Renal cortical epithelial cell (primary cell): ENCODE results near the gene THRAP3. TPM values are rescaled to one million over a fixed set of nuclear protein-coding genes. Genes with fewer than 3 reads are reported as not detected.
A peak's percentile ranks its signal among the peaks of the same experiment; 100 is the strongest.
"Not testable (repeated sequence)": the region's sequence is repeated elsewhere in the genome, so short reads cannot be mapped to it uniquely, and the experiment has no call there.

Experiments used
- DNase-seq: peaks from one replicate; pipeline ENCODE4 v3.0.0-alpha.2; 2011; ENCODE audit warnings: low read depth
- total RNA-seq: library from RNA; depleted of rRNA; stranded (reverse); fragments of >200 nt; gene quantifications from 2 replicates; pipeline ENCODE4 v1.2.3, GENCODE V29; 2014

THRAP3 gene
- total RNA-seq, 1 donor from 2014 or later = 130 TPM

DNA sequence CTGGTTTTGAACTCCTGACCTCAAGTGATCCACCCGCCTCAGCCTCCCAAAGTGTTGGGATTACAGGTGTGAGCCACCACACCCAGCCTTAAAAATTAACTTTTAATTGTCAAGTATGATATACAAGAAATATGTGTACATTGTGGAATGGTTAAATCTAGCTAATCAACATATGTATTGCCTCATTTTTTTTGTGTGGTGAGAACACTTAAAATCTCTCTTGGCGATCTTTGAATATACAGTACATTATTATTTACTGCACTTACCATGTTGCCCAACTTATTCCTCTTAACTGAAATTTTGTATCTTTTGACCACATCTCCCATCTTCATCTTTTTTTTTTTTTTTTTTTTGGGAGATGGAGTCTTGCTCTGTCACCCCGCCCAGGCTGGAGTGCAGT lies 23.3 kb downstream of the THRAP3 start:
- DNase-seq = no peak

DNA sequence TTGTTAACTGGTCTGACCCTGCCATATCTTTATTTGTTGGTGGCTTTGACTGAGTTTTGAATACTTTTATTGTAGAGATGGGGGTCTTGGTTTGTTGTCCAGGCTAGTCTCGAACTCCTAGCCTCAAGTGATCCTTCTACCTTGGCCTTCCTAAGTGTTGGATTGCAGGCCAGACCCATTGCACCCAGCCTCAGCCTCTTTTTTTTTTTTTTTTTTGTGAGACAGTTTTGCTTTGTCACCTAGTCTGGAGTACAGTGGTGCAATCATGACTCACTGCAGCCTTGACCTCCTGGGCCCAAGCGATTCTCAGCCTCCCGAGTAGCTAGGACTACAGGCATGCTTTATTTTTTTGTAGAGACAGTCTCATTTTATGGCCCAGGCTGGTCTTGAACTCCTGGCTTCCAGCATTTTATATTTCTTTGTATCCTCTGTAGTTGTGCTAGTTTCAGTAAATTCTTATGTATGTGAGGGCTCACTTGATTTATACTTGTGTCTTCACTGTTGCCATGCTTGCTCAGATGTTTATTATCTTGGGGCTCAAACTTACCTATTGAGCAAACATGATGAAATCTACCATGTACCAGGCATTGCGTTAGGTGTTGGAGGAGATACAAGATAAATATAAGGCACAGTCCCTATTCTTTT lies 24.1 kb downstream of the THRAP3 start:
- DNase-seq = peak; percentile 93

DNA sequence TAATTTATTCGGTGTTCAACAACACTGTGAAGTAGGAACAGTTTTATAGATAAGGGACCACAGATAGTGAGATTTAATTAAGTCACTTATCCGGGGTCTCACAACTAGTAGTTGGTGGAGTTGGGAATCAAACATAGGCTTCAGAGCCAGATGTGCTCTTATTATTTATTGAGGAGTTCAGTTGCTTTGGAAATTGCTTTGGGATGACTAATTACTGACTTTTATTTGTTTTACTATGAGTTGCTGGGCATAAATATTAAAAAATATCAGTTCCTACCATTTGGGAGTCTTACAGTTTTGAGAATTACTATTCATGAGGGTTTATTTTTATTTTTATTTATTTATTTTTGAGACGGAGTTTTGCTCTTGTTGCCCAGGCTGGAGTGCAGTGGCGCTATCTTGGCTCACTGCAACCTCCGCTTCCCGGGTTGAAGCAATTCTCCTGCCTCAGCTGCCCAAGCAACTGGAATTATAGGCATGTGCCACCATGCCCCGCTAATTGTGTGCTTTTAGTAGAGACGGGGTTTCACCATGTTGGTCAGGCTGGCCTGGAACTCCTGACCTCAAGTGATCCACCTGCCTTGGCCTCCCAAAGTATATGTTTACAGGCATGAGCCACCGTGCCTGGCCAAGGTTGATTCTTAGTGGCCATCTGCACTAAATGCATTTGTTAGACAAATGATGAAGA lies 27.7 kb downstream of the THRAP3 start:
- no peak for DNase-seq

DNA sequence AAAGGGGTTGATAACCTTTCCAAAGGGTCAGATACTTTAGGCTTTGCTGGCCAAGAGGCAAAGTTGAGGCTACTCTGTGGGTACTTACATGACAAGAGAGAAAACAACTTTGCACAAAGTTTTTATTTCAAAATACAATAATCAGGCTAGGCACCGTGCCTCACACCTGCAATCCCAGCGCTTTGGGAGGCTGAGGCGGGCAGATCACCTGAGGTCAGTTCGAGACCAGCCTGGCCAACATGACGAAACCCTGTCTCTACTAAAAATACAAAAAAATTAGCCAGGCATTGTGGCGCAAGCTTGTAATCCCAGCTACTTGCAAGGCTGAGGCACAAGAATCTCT lies 28.2 kb downstream of the THRAP3 start:
- DNase-seq = not testable (repeated sequence)

DNA sequence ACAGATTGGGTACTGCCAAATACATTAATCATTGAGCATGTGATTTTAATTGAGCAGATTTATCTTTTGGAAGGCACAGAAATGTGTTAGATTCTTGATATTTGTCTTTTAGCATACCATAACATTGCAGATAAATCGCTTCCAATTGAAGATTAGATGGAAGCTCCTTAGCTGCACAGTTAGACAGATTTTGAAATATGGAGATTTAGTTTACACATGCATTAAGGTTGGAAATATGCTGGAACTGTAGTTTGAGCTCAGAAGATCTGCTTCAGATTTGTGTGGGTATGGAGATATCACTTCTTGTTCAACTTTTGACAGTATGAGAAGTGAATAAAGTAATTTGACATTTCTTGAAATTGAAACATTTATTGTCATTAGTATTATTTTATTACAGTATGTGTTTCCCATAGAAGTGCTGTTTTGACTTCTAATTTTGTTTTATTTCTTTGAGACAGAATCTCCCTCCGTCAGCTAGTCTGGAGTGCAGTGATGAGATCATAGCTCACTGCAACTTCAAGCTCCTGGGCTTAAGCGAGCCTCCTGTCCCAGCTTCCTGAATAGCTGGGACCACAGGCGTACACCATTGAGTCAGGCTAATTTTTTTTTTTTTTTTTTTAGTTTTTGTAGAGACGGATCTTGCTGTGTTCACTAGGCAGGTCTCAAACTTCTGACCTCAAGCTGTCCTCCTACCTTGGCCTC lies 29.1 kb downstream of the THRAP3 start:
- DNase-seq = no peak

DNA sequence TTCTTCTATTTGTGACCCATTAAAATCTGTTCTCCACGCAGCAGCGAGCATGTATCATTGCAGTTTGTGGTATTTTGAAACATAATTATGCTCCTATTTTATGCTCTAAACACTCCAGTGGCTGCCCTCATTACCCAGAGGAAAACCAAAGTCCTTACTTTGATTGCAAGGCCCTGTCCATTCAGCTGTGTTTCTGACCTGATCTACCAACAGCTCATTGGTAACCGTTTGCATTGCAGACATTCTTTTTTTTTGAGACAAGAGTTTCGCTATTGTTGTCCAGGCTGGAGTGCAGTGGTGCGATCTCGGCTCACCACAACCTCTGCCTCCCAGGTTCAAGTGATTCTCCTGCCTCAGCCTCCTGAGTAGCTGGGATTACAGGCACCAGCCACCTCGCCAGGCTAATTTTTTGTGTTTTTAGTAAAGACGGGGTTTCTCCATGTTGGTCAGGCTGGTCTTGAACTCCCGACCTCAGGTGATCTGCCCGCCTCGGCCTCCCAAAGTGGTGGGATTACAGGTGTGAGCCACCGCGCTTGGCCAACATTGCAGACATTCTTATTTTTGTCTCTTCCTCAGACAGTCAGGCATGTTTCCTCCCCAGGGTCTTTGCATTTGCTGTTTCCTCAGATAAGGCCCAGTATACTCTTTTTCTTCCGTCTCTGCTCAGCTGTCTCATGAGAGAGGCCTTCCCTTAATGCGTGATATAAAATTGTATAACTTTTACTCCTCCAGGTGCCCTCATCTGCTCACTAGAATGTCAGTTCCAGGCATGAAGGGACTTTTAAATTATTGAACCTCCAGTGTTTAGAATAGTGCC lies 32.5 kb downstream of the THRAP3 start:
- DNase-seq = peak; percentile 83

DNA sequence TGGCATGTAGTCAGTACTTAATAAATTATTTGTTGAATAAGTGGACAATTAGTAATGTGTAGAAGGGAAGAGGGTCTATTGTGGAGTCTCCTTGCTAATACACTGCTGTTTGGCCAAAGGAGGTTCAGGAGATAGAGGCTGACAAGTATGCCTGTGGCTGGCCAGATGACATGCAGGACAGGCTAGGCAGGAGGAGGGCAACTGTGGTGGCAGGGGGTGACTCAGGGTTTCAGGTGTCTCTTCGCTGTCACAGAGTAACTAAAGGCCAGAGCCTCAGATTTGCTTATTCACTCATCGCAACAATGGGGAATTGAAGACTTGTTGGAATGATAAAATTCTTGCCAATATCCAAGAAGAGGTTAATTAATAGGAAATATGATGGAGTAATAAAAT lies 33.1 kb downstream of the THRAP3 start:
- no peak for DNase-seq

DNA sequence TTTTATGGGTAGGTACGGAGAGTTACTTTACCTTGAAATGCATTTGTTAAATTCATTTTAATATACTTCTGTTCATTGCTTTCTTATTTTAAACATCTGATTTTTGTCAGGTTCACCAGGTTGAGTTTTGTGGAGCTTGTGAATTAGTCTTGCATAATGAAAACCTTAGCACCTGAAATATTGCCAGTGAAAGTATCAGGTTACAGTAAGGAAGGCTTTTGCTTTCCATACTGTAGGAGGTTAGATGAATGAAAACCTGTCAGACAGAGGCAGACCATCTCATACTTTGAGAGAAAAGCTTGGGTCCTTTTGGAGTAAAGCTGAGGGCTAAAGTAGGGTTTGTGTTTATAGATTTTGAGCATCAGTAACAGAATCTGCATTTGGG lies 34.7 kb downstream of the THRAP3 start:
- DNase-seq = peak; percentile 41

DNA sequence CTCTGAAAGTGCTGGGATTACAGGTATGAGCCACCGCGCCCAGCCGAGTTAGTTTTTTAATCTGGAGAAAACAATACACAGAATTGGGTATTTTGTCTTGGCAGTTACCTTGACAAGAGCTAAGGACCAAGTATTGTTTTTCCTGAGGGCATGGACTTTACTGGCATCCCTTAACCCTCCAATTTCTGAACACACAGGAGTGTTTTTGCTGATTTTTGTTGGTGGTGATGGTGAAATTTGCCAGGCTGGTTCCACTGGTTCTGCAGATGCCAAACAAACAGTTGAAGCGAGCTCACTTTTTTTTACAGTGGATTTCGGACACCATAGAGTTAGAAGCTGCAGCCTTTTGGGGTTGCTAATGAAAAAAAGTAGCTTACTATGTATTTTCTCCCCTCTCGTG lies 44.7 kb downstream of the THRAP3 start:
- no peak for DNase-seq

DNA sequence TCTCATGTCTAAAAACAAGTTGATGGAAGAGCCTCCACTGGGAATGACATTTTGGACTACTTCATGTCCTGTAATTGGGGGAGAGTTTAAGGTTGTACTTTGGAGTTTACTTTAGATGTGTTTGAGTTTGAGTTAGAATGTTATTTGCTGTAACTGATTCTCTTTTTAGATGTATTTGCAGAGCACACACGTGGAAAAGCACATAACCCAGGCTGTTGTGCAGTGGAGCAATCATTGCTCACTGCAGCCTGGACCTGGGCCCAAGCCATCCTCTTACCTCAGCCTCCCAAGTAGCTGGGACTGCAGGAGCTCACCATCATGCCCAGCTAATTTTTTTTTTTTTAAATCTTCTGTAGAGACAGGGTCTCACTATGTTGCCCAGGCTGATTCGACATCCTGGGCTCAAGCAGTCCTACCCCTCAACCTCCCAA lies 45.2 kb downstream of the THRAP3 start:
- DNase-seq = no peak

DNA sequence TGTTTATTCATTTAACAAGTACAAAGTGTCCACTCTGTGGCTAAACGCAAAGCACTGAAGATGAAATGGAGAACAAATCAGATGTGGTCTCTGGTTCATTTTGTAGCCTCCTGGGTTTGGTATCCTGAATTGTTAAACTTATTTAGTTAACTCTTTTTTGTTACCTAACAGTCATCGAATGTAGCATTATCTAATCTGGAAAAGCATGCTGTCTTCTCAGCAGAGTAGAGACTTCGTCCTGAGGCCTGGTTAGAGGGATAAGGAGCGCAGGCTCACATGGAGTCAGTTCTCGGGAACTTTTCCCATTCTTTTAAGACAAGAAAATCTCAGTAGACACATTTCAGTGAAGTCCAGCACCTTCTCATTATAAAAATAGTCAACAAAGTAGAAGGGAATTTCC lies 48.8 kb downstream of the THRAP3 start:
- no peak for DNase-seq

DNA sequence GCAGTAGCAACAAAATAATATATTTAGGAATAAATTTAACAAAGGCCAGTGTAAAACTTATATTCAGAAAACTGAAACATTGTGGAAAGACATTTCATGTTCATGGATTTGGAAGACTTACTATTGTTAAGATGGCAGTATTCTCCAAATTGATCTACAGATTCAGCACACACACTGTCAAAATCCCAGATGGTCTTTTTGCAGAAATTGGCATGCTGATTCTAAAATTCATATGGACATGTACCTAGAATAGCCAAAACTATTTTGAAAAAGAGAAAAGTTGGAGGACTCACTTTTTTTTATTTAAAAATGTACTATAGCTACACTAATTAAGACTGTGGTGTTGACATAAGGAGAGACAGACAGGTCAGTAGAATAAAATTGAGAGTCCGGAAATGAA lies 50.0 kb downstream of the THRAP3 start:
- no peak for DNase-seq

DNA sequence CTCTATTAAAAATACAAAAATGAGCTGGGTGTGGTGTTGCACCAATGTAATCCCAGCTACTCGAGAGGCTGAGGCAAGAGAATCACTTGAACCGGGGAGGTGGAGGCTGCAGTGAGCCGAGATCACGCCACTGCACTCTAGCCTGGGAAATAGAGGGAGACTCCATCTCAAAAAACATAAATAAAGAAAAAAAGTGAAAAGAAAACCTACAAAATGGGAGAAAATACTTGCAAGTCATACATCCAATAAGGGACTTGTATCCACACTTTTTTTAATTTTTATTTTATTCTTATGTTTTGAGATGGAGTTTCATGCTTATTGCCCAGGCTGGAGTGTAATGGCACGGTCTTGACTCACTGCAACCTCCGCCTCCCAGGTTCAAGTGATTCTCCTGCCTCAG lies 52.4 kb downstream of the THRAP3 start:
- DNase-seq = no peak

DNA sequence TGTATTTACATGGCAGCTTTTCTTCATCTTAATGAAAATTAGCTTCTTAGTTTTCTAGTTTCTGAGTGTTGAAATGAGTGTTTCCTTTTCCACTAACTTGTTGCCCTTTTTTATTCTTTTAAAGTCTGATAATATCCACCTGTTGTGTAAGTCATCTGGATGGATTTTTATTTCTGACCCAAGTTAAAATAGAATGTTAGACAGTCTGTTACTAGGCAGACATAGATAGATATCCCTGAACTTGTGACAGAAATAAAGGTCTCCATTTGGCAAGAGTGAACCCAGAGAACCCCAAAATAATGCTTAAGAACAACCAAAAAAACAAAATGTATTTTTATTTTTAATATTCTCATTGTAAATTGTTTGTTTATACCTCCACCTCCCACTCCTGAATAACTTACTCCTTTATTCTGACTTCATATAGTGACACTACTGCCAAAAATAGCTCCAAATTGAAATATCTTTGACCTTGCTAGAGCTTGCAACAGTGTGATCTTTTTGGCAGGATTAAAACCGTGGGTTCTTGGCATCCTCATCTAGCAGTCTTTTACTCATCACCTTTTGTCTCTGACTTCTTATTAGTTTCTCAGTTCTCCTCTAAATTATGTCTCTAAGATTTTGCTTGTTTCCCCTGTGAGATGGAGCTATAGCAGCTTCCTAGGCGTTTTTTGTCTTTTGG lies 55.0 kb downstream of the THRAP3 start:
- no peak for DNase-seq

DNA sequence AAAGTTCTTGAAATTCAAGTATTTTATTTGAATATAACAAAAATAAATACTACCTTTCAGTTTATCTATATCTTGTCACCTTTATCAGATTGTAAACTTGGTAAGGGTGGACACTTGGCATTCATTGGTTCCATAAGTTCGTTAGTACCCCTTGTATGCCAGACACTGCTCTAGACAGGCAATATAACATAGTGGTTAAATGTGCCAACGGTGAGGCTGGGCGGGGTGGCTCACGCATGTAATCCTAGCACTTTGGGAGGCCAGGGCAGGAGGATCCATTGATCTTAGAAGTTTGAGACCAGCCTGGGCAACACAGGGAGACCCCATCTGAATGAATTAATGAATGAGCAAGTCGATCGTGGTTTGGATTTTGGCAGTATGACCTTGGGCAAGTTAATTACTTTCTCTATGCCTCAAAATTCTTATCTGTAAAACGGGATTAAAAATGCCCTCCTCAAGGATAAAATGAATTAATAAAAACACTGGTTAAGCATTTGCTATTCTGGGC lies 55.6 kb downstream of the THRAP3 start:
- DNase-seq = no peak

DNA sequence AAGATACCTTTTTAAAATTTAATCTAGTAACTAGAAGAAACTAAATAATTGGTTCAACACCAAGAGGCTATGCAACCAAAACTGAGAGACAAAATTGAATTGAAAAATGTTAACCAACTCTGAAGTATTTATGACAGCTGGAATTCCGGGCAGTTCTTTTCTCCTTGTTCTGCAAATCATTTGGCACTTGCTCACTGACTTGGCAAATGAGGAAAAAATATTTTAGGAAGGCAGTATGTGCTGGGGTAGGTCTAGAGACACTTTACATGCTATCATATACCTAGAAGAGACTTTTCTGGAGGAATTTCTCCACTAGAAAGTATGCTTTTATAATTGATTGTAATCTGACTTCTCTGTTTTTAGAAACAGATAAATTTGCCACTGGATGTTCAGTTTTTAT lies 59.8 kb downstream of the THRAP3 start:
- DNase-seq = no peak

DNA sequence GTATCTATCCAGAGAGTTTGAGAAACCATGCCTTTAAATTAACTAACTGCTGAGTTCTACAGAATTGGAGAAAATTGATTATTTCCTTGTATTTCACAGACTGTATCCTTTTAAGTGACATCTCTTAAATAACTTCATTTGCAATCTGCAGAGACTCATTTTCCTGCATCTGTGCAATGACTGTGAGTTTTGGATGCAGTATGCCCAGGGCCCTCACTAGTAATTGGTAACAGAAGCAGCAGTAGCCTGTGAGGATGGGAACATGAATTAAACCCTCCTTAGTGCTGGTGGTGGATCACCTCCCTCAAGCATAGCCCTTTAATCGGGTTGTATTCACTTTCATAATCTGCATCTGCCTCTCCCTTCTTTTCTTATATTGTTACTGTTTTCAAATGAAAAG lies 60.3 kb downstream of the THRAP3 start:
- no peak for DNase-seq

DNA sequence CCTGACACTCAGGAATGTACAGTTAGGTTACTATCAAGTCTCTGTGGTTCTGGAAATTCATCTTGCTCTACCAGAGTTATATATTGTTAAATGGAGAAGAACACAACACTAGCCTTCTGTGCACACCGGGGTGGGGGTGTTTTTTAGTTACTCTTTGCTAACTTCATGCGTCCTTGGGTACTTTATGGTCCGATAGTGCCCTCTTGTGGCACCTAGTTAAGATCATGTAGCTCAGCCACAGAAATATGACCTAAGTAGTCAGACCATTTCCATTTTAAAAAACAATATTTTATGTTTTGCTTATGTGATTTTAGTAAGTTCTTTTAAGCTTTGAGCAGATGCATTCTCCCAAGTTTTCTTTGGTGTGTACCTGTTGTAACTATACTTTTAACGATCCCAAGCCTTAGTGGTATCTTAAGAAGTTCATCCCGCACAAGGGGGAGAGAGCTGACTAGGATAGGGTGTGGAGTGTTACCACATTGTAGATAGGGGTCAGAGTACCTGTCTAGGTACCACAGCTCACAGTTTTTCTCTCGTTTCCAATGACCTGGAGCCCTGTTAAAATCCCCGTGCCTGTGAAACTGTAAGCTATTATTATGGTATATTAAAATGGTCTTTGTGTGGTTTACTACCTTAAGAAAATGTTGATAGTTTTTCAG lies 61.3 kb downstream of the THRAP3 start:
- peak; percentile 82 for DNase-seq

DNA sequence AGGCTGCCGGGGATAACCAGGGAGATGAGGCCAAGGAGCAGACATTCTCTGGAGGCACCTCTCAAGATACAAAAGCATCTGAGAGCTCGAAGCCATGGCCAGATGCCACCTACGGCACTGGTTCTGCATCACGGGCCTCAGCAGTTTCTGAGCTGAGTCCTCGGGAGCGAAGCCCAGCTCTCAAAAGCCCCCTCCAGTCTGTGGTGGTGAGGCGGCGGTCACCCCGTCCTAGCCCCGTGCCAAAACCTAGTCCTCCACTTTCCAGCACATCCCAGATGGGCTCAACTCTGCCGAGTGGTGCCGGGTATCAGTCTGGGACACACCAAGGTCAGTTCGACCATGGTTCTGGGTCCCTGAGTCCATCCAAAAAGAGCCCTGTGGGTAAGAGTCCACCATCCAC lies 62.6 kb downstream of the THRAP3 start:
- no peak for DNase-seq

DNA sequence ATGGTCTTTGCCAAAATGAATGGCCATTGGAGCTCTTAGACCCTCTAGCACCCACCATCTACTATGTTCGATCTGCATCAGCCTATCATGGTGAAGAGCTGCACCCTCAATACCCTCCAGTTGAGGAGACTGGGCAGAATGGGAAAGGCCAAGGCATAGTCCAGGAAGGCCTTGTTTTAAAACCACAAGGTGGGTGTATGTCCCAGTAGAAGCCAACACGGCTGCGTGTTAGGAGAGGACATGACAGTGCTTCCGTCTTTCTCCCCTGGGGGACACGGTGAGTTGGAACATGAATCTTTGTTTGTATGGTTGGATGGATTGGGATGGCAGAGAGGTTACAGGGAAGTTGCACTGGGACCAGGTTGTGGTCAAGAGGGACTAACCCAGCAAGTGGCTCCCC lies 63.4 kb downstream of the THRAP3 start:
- DNase-seq = no peak

DNA sequence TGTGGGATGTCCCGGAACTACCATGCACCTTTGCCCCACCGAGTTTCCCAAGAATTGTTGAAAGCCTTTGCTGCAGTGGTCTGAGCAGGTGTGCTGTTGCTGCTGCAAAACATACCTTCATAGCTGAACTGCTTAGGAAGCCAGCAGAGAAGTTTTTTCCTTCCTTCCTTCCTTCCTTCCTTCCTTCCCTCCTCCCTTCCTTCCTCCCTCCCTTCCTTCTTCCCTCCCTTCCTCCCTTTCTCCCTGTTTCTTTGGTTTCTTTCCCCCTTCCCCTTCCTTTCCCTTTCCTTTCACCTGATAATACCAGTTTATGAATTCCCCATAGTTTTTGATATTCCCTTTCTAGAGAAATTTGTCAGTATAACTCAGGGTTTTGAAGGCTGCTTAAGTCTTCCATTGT lies 71.1 kb downstream of the THRAP3 start:
- no peak for DNase-seq
